Fibroblast of the aortic adventitia (primary cell): ENCODE data around the gene LHFPL3. TPM values are rescaled to one million over a fixed set of nuclear protein-coding genes. Genes with fewer than 3 reads are reported as not detected.
A peak's percentile ranks its signal among the peaks of the same experiment; 100 is the strongest.

Source experiments
- DNase-seq: peaks from one replicate; pipeline ENCODE4 v3.0.0-alpha.2; 2010; ENCODE audit warnings: low read depth
- H3K4me3 ChIP-seq: 2 replicates; pipeline ENCODE4 v1.5.1; 2011; ENCODE audit warnings: low read depth, mild to moderate bottlenecking, control low read depth, low read length, moderate library complexity
- total RNA-seq: library from RNA; depleted of rRNA; stranded (reverse); fragments of >200 nt; gene quantifications from 2 replicates; pipeline ENCODE4 v1.2.3, GENCODE V29; 2012; ENCODE audit warnings: low replicate concordance
- TF ChIP-seq, protein P1 (sequence below): IDR thresholded peaks from 2 replicates; pipeline ENCODE4 v1.5.1; 2011; ENCODE audit warnings: mild to moderate bottlenecking, low read length, control low read depth, inconsistent platforms; ENCODE audit not compliant: insufficient read depth

The LHFPL3 gene
- total RNA-seq, 1 donor, result not detected

DNA sequence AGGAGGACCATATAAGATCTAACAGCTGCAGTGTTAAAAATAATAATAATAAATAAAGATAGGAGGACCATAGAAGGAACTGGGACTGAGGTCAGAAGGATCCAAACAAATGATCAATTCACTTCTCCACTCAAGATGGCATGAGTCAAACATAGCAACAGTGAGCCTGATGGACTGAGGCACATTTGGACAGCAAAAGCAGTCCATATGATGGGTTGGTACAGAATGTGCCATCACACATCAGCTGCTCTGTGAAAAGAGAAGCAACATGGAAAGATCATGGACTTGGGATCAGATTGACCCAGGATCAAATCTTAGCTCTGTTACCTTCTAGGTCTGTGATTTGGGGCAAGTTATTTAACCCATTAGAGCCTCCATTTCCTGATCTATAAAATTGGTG is 496.7 kb downstream of the LHFPL3 start:
- H3K4me3 ChIP-seq, result no peak overlapping the region
- TF ChIP-seq, protein P1, sequence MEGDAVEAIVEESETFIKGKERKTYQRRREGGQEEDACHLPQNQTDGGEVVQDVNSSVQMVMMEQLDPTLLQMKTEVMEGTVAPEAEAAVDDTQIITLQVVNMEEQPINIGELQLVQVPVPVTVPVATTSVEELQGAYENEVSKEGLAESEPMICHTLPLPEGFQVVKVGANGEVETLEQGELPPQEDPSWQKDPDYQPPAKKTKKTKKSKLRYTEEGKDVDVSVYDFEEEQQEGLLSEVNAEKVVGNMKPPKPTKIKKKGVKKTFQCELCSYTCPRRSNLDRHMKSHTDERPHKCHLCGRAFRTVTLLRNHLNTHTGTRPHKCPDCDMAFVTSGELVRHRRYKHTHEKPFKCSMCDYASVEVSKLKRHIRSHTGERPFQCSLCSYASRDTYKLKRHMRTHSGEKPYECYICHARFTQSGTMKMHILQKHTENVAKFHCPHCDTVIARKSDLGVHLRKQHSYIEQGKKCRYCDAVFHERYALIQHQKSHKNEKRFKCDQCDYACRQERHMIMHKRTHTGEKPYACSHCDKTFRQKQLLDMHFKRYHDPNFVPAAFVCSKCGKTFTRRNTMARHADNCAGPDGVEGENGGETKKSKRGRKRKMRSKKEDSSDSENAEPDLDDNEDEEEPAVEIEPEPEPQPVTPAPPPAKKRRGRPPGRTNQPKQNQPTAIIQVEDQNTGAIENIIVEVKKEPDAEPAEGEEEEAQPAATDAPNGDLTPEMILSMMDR, result no peak
- no peak for DNase-seq

DNA sequence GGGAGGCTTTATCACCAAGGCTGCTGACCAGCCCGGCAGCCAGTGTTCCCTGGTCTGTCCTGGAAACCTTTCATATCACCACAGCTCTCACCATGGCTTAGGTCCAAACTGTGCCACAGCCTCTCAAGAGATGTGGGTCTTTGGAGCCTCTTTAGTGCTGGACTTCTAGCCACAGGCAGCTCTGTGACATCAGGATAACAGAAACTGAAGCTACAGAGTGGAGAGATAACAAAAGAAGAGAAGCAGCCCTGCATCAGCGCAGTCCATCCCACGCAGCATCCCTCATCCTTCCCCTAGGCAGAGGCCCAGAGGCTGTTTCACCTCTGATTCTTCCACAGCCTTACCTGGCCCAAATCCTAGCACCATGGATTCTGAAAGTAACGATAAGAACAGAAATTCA is 497.7 kb downstream of the LHFPL3 start:
- no peak overlapping the region for H3K4me3 ChIP-seq
- TF ChIP-seq, protein P1, result no peak
- no peak for DNase-seq

DNA sequence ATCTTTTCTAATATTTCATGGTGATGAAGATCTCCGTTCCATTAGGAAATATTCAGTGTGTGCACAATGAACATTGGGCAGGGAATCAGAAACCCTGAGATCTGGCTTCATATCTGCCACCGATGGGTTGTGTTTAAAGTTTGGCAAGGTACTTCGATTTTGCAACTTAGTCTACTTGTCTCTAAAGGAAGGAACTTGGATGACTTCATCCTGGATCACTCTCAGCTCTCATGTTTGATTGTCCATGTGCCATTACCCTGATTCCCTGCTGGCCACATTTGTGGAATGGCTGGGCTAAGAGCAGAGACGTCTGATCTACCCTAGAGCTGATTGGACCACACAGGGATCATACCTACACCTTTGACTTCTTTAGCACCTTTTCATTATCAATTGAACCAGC is 508.6 kb downstream of the LHFPL3 start:
- DNase-seq, result peak; percentile 24
- no peak overlapping the region for H3K4me3 ChIP-seq
- TF ChIP-seq, protein P1, result no peak

DNA sequence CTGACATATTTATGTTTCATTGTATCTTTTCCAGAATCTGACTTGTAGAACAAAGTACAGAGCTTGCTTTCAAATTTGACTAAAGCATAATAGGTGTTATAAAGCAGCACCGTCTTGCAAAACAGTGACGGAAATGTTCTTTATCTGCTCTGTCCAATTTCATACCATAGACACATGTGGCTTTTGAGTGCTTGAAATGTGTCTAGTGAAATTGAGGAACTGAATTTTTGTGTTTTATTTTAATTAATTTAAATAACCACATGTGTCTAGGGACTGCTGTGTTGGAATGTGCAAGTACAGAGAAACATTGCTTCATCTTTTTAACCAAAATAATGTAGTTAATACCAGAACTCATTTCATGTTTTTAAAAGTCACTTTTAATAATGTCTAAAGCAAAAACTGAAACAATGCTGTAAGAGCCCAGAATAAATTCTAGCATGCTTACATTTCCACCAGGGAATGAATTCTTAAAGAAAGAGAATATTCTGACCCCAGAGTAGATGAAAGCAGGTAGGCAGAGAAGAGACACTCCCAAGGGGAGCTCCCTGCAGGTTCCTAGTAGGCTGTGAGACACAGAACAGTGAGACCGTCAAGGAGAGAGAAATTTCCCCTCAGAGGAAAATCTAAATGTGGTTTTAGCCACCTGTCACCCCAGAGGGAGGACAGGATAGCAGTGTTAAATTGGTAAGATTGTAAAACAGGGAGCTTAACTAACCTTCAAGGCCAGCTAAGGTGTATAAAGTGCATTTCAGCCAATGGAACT is 510.3 kb downstream of the LHFPL3 start:
- TF ChIP-seq, protein P1, result no peak
- H3K4me3 ChIP-seq, result no peak overlapping the region
- DNase-seq, result no peak

DNA sequence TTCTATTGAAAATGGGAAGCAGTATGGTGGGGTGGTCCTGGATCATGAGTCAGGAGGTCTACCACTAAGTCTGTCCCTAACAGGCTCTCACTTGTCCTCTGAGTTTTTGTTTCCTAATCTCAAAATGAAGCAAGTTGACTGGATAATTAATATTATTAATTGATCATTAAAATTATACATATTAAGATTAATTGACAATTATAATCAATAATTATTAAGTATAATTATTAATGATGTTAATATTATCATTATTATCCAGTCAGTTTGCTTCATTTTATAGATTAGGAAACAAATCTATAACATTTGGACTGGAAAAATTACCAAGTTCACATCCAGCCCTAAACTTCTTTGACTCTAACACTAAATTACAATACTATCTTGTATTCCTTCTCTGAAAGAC is 511.4 kb downstream of the LHFPL3 start:
- no peak overlapping the region for H3K4me3 ChIP-seq
- TF ChIP-seq, protein P1, result no peak
- DNase-seq, result no peak

DNA sequence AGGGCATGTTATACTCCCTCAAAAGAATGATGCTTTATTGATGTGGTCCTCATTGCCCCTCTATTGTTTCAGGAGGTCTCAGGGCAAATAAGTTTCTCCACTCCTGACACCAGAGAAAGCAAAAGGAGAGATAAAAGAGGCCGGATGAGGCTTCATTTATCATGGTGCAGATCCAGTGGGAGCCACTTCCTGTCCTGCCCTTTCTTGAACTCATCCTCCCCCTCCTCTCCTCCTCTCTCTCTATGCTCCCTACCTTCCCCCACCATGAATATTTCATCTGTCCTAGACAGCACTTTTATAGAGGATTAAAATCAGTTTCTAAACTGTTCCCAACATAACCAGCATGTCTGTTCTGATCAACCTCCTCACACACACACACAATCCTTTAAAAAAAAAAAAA is 513.4 kb downstream of the LHFPL3 start:
- TF ChIP-seq, protein P1, result no peak
- no peak overlapping the region for H3K4me3 ChIP-seq
- no peak for DNase-seq

DNA sequence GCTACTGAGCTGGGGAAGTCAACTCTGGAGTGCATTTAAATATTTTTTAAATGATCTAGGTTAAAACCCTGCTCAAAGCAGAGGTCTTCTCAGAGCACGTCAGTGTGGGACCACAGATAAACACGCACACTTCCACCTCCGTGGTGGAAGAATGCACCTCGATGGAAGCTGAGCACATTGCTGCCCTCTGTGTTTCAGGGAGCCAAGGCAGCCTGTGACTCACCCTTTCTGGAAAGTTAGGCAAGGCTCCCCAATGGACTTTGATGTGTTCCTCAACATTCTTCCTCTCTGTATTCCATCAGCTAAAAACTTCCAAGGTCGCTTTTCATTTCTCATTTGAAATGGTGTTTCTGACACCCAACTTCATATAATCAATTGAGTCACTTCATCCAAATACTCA is 514.8 kb downstream of the LHFPL3 start:
- no peak for DNase-seq

More for the DNA sequence above, 514.8 kb downstream of the LHFPL3 start:
- no peak overlapping the region for H3K4me3 ChIP-seq
- TF ChIP-seq, protein P1, result no peak
